Kidney (tissue), 14 donors: ENCODE data around the gene RHBDD2. TPM values are rescaled to one million over a fixed set of nuclear protein-coding genes. Genes with fewer than 3 reads are reported as not detected.
A peak's percentile ranks its signal among the peaks of the same experiment; 100 is the strongest.
"Not testable (repeated sequence)": the region's sequence is repeated elsewhere in the genome, so short reads cannot be mapped to it uniquely, and the experiment has no call there.

ENCODE experiments used
- DNase-seq, 5 donors: peaks; one replicate each; pipeline ENCODE4 v3.0.0-alpha.2; 2013 to 2020
- FAIRE-seq: peaks from 2 replicates; lab custom pipeline; 2012; peaks lifted over from hg19 to GRCh38; lab: Jason Lieb, UNC
- H3K27ac ChIP-seq, 2 donors: one replicate each; pipeline ENCODE4 v1.7.0; 2013; ENCODE audit warnings: low read depth in 2 of 2, low read length in 2 of 2, inconsistent platforms in 1 of 2
- H3K27me3 ChIP-seq: one replicate; pipeline ENCODE4 v1.7.1; 2013; ENCODE audit warnings: low read length, inconsistent platforms; ENCODE audit not compliant: control insufficient read depth, insufficient read depth
- H3K36me3 ChIP-seq, 3 donors: one replicate each; pipeline versions ENCODE4 v1.7.0 to v1.7.1; 2013; ENCODE audit warnings: low read length in 3 of 3, control low read depth in 1 of 3, inconsistent platforms in 1 of 3; ENCODE audit not compliant: insufficient read depth in 3 of 3, control insufficient read depth in 2 of 3
- H3K4me1 ChIP-seq, 3 donors: one replicate each; pipeline versions ENCODE4 v1.7.0 to v1.7.1; 2013; ENCODE audit warnings: low read length in 3 of 3, inconsistent platforms in 1 of 3, low read depth in 1 of 3; ENCODE audit not compliant: control insufficient read depth in 2 of 3, insufficient read depth in 2 of 3
- H3K4me3 ChIP-seq, 3 donors: one replicate each; pipeline versions ENCODE4 v1.7.0 to v1.8.1; 2013; ENCODE audit warnings: low read length in 3 of 3, control low read depth in 1 of 3, inconsistent platforms in 1 of 3
- H3K9ac ChIP-seq, 3 donors: one replicate each; pipeline versions ENCODE4 v1.7.0 to v1.7.1; 2013; ENCODE audit warnings: low read length in 3 of 3, control low read depth in 1 of 3, inconsistent platforms in 1 of 3
- H3K9me3 ChIP-seq, 3 donors: one replicate each; pipeline versions ENCODE4 v1.7.0 to v1.7.1; 2013; ENCODE audit warnings: low read length in 3 of 3, control low read depth in 1 of 3, inconsistent platforms in 1 of 3; ENCODE audit not compliant: control insufficient read depth in 2 of 3, insufficient read depth in 1 of 3
- CTCF ChIP-seq: IDR thresholded peaks from 3 replicates; pipeline ENCODE4 v1.5.1; 2012; ENCODE audit warnings: mild to moderate bottlenecking, moderate library complexity, borderline replicate concordance; ENCODE audit not compliant: insufficient read depth; ENCODE audit errors: extremely low read depth
- intact Hi-C: fragments of 100-400 bp; cut with DNase I; formaldehyde crosslinking; loops from one replicate; pipeline ENCODE4 v1.11.1; 2022
- polyA plus RNA-seq: library from polyadenylated mRNA; stranded (reverse); fragments of 350-450 nt; fragmentation: Illumina TruSeq; extraction: RNeasy Lipid Tissue Mini Kit (QIAGEN cat#74804); gene quantifications from one replicate; pipeline ENCODE4 v1.2.3, GENCODE V29; 2014; ENCODE audit warnings: low read depth, low replicate concordance; ENCODE audit not compliant: insufficient read depth
- total RNA-seq: library from RNA; stranded (reverse); fragmentation: NEBNext Ultra II Directional; extraction: Animal tissue kit (Norgen Biotek cat#: 25700); gene quantifications from one replicate; pipeline ENCODE4 v1.2.1, GENCODE V29; 2021
- donor health status: control.
- donor health status: control.
- donor health status: control.
- donor health status: control.
- donor health status: control.
- donor health status: DM: yes; HTN: yes; CAD: no.
- donor health status: Normal renal cell carcinoma (clear cell type).

The RHBDD2 gene
- total and polyA plus RNA-seq, 2 donors from 2014 or later = 89.5 to 185 TPM

GRCh38 chr7:75872073-75872782, 6.6 kb upstream of the RHBDD2 start:
- peak in 2 of 5 donors; percentile 60 to 85 for DNase-seq
- Histone ChIP-seq H3K27ac (peak overlapping the region in 1 of 2 donors; percentile 60), H3K9me3 (no peaks in the 10 kb centered on the region), H3K36me3 (no peaks in the 10 kb centered on the region), H3K9ac (no peak overlapping the region), H3K4me1 (no peaks in the 10 kb centered on the region), H3K27me3 (no peaks in the 10 kb centered on the region), H3K4me3 (no peak overlapping the region)
- intact Hi-C loops = no loop called here
- TF ChIP-seq CTCF = no peak
- FAIRE-seq = no peak

- intact Hi-C loops, H3K9ac ChIP-seq, H3K4me3 ChIP-seq, H3K27ac ChIP-seq, H3K4me1 ChIP-seq, H3K36me3 ChIP-seq, H3K9me3 ChIP-seq, DNase-seq, H3K27me3 ChIP-seq, FAIRE-seq: not testable (repeated sequence)
These were observed 4.7 kb upstream of the RHBDD2 start for GRCh38 chr7:75874180-75874579.

GRCh38 chr7:75875113-75876080, 3.4 kb upstream of the RHBDD2 start:
- Histone ChIP-seq H3K4me3 (no peak overlapping the region), H3K27me3 (no peaks in the 10 kb centered on the region), H3K4me1 (peaks cover 4 to 14% (median 10%) of the 10 kb centered on the region in 3 donors), H3K27ac (no peak overlapping the region), H3K9me3 (no peaks in the 10 kb centered on the region), H3K36me3 (no peaks in the 10 kb centered on the region), H3K9ac (no peak overlapping the region)
- TF ChIP-seq CTCF = no peak
- DNase-seq (no peak), FAIRE-seq (no peak)
- intact Hi-C loops = no loop called here
